Inflammatory macrophage treated with lipopolysaccharide for 1 hour (primary cell): ENCODE measurements around the gene ALG8.
"Not testable (repeated sequence)": the region's sequence is repeated elsewhere in the genome, so short reads cannot be mapped to it uniquely, and the experiment has no call there.

Source experiments
- DNase-seq, 2 donors: peaks; one replicate each; pipeline ENCODE4 v3.0.0-alpha.2; 2020 to 2022

The ALG8 gene

DNA sequence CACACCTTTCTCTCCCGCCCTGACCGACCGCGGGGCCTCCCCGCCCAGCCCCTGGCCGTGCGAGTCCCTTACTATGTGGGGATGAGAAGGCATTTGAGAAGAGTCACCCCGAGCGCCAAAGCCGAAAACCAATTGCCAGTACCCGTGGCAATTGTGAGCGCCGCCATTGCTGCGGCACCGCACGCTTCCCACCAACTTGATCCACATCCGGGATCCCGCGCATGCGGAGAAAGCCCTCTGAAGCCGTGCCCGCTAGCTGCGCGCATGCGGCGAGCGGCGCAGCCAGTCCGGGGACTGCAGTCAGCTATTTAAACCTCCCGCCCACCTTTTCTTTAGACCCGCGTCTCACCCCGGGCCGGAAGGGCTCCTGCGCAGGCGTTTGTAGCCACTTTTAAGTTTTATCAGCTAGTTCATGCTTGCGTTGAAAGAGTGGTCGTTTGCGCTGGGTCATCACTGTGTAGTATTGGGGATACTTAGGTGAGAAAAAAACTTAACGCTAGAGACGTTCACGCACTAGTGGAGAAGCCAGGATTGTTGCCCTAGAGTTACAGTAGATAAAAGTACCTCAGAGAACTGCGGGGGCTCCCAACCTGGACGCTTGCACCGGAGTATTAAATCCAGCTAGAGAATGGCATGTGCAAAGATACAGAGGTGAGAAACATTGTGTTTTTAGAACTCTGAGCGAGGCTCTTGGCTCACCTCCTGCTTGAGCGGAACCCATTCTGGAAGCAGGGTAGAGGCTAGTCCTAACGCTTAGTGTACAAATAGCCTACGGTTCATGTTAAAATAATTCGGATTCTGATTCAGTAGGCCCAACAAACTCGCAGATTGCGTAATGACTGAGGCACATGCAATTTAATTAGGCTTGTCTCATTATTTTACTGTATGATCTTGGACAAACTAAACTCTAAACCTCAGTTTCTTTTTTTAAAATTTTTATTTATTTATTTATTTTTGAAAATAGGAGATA is at the start of gene ALG8:
Gene ALG8 (minus strand): TSS at position 205 of the 970 bp plus-strand sequence. CDS start 38 bp downstream, at position 167.
- peak; percentile 94 to 98 for DNase-seq

DNA sequence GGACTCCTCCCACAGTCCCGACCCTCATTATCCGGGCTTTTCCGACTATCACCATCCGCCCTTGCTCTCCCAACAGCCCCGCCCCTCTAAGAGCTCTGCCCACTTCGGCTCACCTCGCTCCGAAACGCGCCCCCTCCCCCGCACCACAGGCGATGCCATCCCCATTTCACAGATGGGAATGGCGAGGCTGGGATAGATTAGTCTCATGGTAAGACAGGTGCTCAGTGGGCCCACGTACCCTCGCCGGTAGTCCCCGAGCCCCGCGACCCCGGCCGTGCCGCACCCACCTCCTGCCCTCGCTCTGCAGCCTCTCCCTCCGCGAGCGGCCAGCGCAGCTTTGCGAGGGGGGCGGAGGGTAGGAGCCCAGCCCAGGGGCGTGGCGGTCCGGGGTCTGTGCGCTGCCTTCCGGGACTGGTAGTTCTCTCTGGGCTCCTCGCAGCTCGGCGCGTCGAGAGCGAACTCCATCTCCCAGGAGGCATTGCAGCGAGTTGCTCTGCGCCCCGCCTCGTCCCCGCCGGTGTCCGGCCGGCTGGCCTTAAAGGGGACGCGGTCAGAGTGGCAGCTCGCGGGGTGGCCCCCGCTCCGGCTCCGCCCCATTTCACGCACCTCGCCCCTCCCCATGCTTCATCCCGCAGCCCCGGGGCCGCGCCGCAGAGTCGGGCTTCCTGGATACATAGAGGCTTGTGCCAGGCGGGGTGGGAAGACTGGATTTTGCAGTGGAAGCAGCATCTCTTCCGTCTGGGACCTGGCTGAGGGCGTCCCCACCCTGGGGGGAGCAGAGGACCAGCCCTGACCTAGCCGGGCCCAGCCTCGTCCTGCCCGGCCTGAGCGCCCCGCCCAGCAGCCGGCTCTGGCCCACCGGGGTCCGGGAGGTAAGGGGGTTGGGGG is 49.1 kb upstream of the ALG8 start, which contains the start of the genes KCTD21 and USP35:
Gene KCTD21 (minus strand): TSS at position 341 of the 888 bp plus-strand sequence. CDS start 14,072 bp downstream, outside the sequence.
Gene USP35 (plus strand): TSS at position 634 of the 888 bp plus-strand sequence. CDS start 7,327 bp downstream, outside the sequence.
- DNase-seq: peak; percentile 95 to 97

DNA sequence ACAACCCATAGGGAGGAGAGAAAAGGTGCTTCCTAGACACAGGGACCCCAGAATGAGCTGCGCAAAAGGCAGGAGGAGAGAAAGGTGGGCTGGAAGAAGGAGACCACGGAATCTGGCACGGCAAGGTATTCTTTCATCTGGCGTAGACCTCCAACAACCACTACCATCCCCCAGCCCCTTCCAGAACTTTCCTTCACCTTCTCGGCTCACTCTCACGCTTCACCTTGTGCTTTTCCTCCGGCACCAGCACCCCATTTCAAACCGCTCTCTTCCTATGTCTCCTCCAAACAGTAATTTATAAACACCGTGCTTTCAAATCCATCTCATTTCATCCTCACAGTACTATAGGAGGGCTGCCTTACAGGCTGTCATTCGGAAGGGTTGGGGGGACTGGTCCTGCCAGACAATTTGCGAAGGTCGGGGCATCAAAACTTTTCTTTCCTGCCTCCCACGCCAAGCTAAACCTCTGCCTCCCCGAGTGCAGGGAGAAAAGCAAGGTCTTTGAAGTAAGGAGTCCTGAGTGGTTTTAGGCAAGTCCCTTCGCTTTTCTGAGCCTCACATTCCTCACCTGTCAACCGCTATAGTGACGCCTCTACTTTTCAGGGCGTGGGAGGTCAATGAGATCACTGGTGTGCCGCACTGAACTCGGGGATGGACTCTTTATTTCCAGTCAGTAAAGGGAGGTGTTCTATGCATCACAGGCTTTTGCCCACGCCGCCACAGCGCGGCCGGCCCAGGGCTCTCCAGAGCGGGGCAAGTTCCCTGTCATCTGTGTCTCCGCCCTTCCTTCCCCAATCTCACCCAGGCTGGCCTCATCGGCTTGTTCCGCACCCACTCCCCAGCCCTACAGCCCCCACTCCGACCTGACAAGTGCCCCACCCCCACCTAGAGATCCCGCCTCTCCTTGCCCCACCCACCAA is 48.2 kb upstream of the ALG8 start:
- peak; percentile 88 to 93 for DNase-seq

DNA sequence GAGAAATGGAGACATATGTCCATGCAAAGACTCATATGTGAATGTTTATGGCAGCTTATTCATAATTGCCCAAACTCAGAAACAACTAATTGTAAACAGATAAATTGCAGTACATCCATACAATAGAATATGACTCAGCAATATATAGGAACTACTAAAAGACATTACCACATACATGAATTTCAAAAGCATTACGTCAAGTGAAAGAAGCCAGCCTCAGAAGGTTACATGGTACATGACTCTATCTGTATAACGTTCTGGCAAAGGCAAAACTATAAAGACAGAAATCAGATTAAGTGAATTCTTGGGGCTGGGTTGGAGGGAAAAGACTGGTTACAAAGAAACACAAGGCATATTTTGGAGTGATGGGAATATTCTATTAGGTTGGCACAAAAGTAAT is 41.8 kb upstream of the ALG8 start:
- DNase-seq: peak; percentile 85 to 90

DNA sequence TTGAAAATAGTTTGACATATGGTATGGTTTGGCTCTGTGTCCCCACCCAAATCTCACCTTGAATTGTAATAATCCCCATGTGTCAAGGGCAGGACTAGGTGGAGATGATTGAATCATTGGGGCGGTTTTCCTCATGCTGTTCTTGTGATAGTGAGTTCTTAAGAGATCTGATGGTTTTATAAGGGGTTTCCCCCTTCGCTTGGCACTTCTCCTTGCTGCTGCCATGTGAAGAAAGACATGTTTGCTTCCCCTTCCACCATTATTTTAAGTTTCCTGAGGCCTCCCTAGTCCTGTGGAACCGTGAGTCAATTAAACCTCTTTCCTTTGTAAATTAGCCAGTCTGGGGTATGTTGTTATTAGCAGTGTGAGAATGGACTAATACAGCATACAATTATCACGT is 41.3 kb upstream of the ALG8 start:
- peak; percentile 64 to 71 for DNase-seq

DNA sequence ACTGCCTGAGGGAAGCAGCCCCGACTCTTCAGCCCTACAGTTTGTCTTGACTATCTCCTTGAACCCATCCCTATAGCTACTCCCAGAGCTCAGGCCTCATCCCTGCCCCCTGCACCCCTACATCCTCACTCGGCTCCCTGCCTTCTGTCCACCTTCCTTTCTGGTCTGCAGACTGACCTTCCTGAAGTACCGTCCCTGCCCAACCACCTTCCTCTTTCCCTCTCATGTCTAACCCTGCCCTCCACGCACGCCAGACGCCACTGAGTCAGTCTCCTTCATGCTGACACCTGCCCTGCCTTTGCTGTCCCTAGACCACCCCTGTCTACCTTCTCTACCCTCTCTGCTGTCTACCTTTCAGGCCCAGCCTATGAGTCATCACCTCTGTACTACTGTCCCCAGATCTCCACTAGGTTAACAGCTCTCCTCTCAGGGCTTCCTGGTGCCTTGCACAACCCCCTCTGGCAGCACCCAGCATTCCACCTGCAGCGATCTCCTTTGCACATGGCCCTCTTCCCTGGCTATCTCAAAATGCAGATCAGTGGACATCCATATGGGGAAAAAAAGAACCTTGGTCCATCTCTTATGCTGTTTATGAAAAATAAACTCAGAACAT is 40.1 kb upstream of the ALG8 start:
- DNase-seq: no peak

DNA sequence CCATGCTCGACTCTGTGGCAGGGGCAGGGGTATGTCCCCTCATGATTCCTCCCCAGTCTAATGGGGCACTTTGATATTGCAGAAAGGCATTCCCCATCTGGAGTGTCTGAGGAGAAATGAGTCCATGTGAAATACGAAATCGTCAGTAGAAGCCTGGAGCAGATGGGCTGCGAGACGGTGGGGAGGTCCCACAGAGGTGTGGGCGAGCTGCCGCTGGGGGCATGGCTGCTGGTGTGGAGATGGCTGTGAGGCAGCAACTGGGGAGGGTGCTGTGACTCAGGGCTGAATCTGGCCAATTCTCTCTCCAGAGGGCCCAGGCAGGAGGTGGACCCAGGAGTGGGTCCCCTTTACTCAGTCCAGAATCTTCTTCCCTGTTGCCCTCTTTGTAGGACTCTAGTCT is 37.8 kb upstream of the ALG8 start:
- no peak for DNase-seq

DNA sequence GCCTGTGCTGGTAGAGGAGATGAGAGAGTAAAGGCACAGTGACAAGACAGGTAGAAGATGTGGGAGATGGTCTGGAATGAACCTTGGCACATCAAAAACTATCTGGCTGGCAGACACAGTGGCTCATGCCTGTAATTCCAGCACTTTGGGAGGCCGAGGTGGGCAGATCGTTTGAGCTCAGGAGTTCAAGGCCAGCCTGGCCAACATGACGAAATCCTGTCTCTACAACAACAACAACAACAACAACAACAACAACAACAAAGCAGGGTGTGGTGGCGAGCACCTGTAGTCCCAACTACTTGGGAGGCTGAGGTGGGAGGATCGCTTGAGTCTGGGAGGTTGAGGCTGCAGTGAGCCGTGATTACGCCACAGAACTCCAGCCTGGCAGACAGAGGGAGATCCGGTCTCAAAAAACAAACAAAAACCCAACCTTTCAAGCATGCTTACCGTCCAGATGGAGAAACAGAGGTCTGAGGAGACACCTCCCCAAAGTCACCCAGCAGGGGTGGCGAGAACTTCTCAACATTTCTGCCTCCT is 37.2 kb upstream of the ALG8 start:
- no peak for DNase-seq

DNA sequence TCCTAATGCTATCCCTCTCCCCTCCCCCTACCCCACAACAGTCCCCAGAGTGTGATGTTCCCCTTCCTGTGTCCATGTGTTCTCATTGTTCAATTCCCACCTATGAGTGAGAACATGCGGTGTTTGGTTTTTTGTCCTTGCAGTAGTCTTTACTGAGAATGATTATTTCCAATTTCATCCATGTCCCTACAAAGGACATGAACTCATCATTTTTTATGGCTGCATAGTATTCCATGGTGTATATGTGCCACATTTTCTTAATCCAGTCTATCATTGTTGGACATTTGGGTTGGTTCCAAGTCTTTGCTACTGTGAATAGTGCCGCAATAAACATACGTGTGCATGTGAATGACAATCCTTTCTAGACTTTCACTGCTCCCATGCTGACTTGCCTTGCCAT is 36.4 kb upstream of the ALG8 start:
- DNase-seq: not testable (repeated sequence)

DNA sequence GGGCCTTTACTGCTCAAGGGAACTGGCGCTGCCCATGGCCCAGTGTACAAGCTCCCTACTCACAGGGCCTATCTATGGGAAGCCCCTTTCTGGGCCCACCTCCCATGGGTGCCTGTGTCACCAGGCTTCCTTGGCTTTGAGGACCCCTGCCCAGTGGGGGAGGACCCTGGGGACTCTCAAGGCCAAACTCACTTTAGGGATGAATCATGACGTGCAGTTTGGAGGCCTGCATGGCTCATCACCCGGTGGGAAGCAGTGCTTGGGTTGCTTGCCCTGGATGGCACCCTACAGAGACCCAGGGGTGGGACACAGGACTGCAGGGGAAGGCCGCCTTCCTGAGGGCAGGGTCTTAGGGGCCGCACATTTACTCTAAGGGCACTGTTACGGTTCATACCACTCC is 32.5 kb upstream of the ALG8 start:
- no peak for DNase-seq

DNA sequence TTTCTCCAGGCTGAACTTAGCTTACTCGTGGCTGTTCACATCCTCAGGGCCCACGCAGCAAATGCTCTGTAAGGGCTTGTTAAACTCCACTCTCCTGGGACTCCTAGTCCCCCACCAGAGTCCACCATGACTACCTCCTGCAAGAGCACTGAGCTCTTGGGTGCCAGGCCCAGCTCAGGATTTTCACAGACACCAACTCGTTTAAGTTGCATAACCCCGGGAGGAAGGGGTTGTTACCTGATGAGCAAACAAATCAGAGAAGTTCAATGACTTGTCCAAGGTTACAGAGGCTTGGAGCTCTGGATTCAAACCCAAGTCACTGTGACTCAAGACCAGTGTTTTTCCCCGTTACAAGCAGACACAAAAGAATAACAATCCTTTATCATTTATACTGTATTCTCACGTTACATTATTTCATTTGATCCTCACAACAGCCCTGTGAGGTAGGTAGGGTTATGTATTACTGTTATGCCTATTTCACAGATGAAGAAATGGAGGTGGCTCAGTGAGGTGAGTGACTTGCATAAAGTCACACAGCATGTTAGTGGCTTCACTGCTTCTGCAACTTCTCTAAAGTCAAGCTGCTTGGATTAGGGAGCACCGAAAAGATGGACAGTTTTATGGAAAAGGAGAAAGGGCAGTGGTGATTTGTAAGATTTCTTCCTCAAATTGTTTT is 31.6 kb upstream of the ALG8 start:
- DNase-seq: no peak

DNA sequence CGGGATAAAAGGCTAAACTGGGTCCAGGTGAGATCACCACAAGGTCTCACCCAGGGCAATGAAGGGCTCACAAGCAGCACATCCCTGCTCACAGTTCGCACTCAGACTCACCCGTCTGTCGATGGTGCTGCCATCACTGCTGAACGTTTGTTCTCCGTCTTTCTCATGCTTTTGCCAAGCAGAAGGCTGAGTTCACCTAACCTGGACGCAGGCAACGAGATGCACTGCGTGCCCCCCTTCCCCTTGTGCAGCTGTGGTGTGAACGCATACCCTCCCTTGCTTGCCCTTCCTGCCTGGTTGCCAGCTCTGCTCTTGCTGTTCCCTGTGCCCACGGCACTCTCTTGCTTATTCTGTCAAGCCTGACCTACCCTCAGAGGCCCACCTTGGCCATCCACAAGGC is 31.0 kb upstream of the ALG8 start:
- DNase-seq: no peak

DNA sequence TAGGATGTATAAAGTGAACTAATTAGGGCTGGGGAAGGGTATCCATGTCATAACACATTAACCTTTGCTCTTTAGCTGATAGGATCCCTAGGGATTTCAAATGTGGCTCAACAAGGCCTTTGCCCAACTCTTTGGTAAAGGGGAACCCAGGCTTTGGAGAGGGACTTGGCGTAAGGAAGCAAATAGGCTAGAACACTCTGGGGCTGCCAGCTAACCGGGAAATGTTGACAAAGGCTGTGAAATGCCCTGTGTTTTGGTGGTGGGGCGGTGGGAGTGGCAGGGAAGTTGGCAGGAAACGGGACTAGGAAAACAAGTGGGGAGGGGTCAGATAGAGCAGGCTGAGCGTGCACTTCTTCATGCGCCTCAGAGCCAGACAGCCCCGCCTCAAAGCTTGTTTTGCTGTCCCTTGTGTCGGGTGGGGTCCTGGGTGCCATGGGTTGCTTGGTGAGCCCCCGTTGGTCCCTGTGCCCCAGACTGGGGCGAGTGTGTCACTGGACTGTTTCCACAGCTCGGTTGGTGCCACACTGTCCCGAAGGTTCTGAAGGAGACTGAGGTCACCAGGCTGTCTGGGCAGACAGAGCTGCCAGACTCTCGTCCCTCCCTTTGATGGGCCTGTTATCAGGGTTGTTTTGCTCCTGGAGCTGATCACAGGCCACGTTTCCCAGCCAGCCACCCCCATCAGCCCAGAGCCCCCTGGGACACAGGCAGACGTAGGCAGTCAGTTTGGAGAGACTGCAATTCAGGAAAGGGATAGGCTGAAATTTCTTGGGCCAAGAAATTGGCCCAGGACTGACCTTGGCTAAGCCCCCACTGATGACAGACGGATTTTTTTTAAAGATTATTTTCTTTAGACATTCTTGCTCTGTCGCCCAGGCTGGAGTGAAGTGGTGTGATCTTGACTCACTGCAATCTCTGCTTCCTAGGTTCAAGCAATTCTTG is 29.4 kb upstream of the ALG8 start:
- DNase-seq: no peak

DNA sequence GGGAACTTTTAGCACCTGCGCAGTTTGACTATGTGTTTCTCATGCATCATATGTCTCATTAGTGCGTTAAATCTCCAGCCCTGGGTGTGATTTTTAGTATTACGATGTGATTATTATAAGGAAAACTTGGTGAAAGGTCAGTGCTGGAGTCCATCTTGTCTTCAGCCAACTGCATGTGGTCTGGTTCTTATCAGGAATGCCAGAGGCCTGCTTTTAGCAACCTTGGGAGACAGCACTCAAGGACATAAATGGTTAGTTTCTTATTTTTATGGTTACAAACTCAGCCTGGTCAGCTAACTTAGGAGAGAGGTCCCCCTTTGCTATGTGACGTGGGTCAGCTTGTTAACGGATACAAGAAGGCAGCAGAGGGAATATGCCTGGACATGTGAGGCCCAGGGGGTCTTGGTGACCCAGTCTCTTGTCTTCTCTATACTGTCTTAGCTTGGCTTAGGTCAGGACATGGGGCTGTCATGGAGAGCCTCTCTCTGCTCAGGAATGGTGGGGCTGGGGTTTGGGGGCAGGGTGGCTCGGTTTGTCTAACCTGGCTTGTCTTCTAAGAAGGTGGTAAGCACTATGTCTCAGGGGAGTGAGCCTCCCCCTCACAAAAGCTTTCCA is 27.5 kb upstream of the ALG8 start:
- DNase-seq: no peak

DNA sequence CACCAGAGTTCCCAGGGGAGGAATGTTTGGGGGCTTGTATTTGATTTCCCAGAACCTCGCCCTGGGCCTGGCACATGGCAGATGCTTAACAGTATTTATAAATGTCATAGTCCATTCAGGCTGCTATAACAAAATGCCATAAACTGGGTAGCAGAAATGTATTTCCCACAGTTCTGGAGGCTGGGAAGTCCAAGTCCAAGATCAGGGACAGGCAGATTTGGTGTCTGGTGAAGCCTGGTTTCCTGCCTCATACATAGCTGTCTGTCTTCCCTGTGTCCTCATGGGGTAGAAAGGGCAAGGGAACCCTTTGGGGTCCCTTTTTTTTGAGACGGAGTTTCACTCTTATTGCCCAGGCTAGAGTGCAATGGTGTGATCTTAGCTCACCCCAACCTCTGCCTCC is 25.0 kb upstream of the ALG8 start:
- DNase-seq: no peak

DNA sequence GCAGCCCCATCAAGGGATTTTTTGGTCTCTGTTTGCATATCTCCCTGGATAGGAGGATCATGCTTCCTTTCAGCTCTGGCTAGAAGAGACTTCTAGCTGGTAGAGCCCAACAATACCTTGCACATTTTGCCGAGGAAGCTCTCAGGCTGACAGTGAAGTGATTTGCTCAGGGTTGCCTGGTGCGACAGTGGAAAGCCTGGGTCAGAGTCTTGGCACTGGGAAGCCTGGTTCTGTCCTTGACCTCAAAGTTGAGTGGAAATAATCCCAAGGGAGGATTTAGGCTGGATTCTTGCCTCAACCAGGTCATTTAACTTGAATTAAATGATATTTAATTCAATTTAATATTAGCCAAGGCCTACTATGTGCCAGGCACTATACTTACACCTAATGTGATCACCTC is 24.4 kb upstream of the ALG8 start:
- DNase-seq: no peak

DNA sequence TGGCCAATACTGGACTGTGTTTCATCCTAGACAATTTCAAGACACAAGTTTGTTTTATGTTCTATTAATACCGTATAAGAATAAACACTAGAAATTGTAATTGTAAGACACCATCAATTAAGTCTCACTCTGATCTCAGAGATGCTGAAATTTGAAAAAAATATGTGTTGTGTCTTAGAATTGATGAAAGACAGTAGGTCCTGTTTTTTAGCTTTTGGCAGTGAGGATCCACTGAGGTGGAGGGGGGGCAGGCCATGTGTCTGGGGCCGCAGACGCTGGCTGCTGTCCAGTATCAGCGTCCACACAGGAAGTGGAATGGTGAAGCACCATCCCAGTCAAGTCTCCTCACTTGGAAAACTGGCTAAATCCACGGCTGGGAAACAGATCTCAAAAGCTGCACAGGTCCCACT is 22.5 kb upstream of the ALG8 start:
- DNase-seq: no peak

DNA sequence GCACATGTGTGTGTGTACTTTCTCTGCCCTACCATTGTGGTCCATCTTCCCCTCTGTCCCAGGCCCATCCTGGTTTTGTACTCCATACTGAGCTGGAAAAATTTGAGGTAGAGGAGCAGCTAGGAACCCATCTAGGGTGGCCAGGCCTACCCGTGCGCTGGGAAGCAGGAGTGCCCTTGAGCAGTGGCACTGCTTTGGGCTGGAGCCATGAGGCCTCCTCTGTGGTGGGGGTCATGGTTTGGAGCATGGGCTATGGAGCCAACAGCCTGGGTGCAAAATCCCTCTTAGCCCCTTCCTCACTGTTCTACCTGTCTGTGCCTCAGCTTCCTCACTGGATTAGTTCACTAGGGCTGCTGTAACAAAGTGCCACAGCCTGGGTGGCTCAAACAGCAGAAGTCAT is 21.9 kb upstream of the ALG8 start:
- DNase-seq: no peak

DNA sequence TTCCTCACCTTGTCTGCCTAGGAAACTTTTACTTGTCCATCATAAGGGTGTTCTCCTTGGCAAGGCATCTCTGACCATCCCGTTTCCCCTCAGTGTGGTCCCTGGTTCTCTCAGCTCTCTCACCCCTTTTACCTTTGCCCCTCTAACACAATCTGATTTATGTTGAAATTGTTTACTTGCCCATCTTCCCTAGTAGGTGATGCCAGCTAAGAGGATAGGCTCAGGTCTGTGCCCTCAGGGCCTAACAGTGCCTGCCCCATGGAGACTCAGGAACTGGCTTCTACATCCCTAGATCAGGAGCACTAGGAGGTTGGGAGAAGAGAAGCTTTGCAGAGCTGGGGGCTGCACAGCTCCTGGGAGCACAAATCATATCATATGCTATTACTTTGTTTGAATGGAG is 21.1 kb upstream of the ALG8 start:
- no peak for DNase-seq
